Gastrocnemius medialis (tissue), 4 donors: ENCODE results near the gene SPAG4.

Experiments used
- CTCF ChIP-seq, 5 experiments: fragments of 450-650 bp in 3 of 5; fragments of 200-600 bp in 2 of 5; sonication (generic) in 2 of 5; IDR thresholded peaks in 4 of 5; conservative IDR thresholded peaks in 1 of 5; 1 replicate in 4 of 5; 2 replicates in 1 of 5; pipeline ENCODE4 v1.5.1; 2016 to 2019; ENCODE audit warnings: antibody characterized with exemption in 5 of 5, mild to moderate bottlenecking in 3 of 5, moderate library complexity in 3 of 5
- POLR2A ChIP-seq, 2 donors: fragments of 450-650 bp; IDR thresholded peaks; one replicate each; pipeline ENCODE4 v1.6.1; 2017; ENCODE audit warnings: antibody characterized with exemption in 2 of 2, mild to moderate bottlenecking in 2 of 2, moderate library complexity in 2 of 2

GRCh38 chr20:35653430-35653734 lies 37.8 kb downstream of the SPAG4 start:
- TF ChIP-seq CTCF (IDR thresholded peaks at IDR 0.05 in 4 of 5, conservative IDR thresholded peaks at IDR 0.05 in 1 of 5): no peak
- TF ChIP-seq POLR2A (IDR thresholded peaks at IDR 0.05): no peak
